ENCODE data around the gene WFDC13.
"Not testable (repeated sequence)": the region's sequence is repeated elsewhere in the genome, so short reads cannot be mapped to it uniquely, and the experiment has no call there.

WFDC13 gene, protein sequence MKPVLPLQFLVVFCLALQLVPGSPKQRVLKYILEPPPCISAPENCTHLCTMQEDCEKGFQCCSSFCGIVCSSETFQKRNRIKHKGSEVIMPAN

DNA sequence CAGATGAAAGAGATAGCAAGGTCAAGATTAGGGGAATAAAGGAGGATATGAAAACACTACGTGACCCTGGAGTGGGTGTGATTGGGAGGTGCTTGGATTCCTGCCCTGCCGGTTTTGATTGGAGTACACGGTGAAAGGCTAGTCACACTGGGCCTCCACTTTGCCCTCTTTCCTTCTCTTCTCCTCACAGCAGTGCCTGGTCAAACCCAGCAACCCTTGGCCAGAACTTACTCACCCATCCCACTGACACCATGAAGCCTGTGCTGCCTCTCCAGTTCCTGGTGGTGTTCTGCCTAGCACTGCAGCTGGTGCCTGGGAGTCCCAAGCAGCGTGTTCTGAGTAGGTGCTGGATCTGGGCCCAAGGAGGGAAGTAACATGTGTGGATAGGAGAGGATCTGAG lies at the start of gene WFDC13:
Gene WFDC13 (plus strand): TSS at position 166 of the 400 bp plus-strand sequence. CDS start 86 bp downstream, at position 252.
- H3K36me3 ChIP-seq (ENCODE audit: control insufficient read depth in 1 of 2, insufficient read depth in 2 of 2, low read length in 2 of 2): no peaks in the 10 kb centered on the region
- no peak within 1 kb of the TSS for H3K4me3 ChIP-seq (ENCODE audit: low read depth in 1 of 2, low read length in 2 of 2)
- H3K9me3 ChIP-seq (ENCODE audit: control insufficient read depth in 1 of 2, low read length in 2 of 2): no peaks in the 10 kb centered on the region
- H3K27me3 ChIP-seq (ENCODE audit: low read depth, low read length): no peaks in the 10 kb centered on the region
- H3K27ac ChIP-seq (ENCODE audit: low read length): no peak within 1 kb of the TSS
- no peaks in the 10 kb centered on the region for H3K4me1 ChIP-seq (ENCODE audit: control insufficient read depth in 1 of 2, insufficient read depth in 2 of 2, low read length in 2 of 2)

DNA sequence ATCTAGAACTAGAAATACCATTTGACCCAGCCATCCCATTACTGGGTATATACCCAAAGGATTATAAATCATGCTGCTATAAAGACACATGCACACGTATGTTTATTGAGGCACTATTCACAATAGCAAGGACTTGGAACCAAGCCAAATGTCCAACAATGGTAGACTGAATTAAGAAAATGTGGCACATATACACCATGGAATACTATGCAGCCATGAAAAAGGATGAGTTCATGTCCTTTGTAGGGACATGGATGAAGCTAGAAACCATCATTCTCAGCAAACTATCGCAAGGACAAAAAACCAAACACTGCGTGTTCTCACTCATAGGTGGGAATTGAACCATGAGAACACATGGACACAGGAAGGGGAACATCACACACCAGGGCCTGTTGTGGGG lies 44.8 kb upstream of the WFDC13 start:
- H3K27me3 ChIP-seq (ENCODE audit: low read depth, low read length): not testable (repeated sequence)

DNA sequence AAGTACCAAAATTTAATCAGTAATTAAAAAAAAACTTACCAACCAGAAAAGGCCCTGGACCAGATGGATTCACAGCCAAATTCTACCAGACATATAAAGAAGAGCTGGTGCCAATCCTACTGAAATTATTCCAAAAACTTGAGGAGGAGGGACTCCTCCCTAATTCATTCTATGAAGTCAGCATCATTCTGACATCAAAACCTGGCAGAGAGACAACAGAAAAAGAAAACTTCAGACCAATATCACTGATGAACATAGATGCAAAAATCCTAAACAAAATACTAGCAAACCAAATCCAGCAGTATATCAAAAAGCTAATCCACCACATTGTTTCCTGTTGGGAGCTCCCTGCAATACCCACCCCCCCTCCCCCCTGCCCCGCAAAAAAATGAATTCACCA lies 31.7 kb upstream of the WFDC13 start, which contains the start of gene WFDC11:
Gene WFDC11 (minus strand): TSS at position 101 of the 400 bp plus-strand sequence. CDS start 19,639 bp downstream, outside the sequence.
- no peak within 1 kb of the TSS for H3K4me3 ChIP-seq (ENCODE audit: low read depth in 1 of 2, low read length in 2 of 2)
- H3K9me3 ChIP-seq (ENCODE audit: control insufficient read depth in 1 of 2, low read length in 2 of 2): no peaks in the 10 kb centered on the region
- no peaks in the 10 kb centered on the region for H3K4me1 ChIP-seq (ENCODE audit: control insufficient read depth in 1 of 2, insufficient read depth in 2 of 2, low read length in 2 of 2)
- no peaks in the 10 kb centered on the region for H3K27me3 ChIP-seq (ENCODE audit: low read depth, low read length)
- no peak within 1 kb of the TSS for H3K27ac ChIP-seq (ENCODE audit: low read length)
- no peaks in the 10 kb centered on the region for H3K36me3 ChIP-seq (ENCODE audit: control insufficient read depth in 1 of 2, insufficient read depth in 2 of 2, low read length in 2 of 2)

More for the DNA sequence above, 44.8 kb upstream of the WFDC13 start:
- not testable (repeated sequence) for H3K9me3 ChIP-seq (ENCODE audit: control insufficient read depth in 1 of 2, low read length in 2 of 2); H3K27ac ChIP-seq (ENCODE audit: low read length); H3K36me3 ChIP-seq (ENCODE audit: control insufficient read depth in 1 of 2, insufficient read depth in 2 of 2, low read length in 2 of 2); H3K4me1 ChIP-seq (ENCODE audit: control insufficient read depth in 1 of 2, insufficient read depth in 2 of 2, low read length in 2 of 2); H3K4me3 ChIP-seq (ENCODE audit: low read depth in 1 of 2, low read length in 2 of 2)

DNA sequence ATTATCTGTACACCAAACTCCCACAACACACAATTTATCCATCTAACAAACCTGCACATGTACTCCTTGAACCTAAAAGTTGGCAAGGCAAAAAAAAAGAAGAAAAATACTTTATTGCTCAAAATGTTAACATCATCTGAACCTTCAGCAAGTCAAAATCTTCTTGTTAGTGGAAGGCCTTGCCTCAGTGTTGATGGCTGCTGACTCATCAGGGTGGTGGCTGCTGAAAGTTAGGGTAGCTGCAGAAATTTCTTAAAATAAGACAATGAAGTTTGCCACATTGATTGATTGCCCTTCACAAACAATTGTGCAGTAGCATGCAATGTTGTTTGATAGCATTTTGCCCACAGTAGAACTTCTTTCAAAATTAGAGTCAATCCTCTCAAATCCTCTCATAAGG lies 29.1 kb upstream of the WFDC13 start:
- Histone ChIP-seq H3K27ac (ENCODE audit: low read length) (no peak overlapping the region), H3K36me3 (ENCODE audit: control insufficient read depth in 1 of 2, insufficient read depth in 2 of 2, low read length in 2 of 2) (no peaks in the 10 kb centered on the region), H3K9me3 (ENCODE audit: control insufficient read depth in 1 of 2, low read length in 2 of 2) (peaks cover 0 to 11% of the 10 kb centered on the region in 2 donors), H3K4me1 (ENCODE audit: control insufficient read depth in 1 of 2, insufficient read depth in 2 of 2, low read length in 2 of 2) (no peaks in the 10 kb centered on the region), H3K27me3 (ENCODE audit: low read depth, low read length) (no peaks in the 10 kb centered on the region), H3K4me3 (ENCODE audit: low read depth in 1 of 2, low read length in 2 of 2) (no peak overlapping the region)

DNA sequence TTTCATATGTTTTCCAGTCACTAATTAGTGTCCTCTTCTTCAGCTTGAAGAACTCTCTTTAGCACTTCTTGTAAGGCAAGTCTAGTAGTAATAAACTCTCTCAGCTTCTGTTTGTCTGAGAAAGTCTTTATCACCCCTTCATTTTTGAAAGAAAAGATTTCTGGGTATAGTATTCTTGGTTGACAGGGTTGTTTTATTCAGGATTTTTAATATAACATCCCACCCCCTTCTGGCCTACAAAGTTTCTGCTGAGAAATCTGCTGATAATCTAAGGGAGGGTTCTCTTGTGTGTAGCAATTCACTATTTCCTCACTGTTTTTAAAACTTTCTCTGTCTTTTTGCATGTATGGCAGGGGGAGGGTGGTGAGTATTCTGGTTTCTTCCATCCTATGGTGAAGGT lies 22.2 kb upstream of the WFDC13 start:
- Histone ChIP-seq H3K4me3 (ENCODE audit: low read depth in 1 of 2, low read length in 2 of 2) (no peak overlapping the region), H3K36me3 (ENCODE audit: control insufficient read depth in 1 of 2, insufficient read depth in 2 of 2, low read length in 2 of 2) (no peaks in the 10 kb centered on the region), H3K4me1 (ENCODE audit: control insufficient read depth in 1 of 2, insufficient read depth in 2 of 2, low read length in 2 of 2) (no peaks in the 10 kb centered on the region), H3K9me3 (ENCODE audit: control insufficient read depth in 1 of 2, low read length in 2 of 2) (peaks cover 21 to 35% of the 10 kb centered on the region in 2 donors), H3K27ac (ENCODE audit: low read length) (no peak overlapping the region), H3K27me3 (ENCODE audit: low read depth, low read length) (no peaks in the 10 kb centered on the region)

DNA sequence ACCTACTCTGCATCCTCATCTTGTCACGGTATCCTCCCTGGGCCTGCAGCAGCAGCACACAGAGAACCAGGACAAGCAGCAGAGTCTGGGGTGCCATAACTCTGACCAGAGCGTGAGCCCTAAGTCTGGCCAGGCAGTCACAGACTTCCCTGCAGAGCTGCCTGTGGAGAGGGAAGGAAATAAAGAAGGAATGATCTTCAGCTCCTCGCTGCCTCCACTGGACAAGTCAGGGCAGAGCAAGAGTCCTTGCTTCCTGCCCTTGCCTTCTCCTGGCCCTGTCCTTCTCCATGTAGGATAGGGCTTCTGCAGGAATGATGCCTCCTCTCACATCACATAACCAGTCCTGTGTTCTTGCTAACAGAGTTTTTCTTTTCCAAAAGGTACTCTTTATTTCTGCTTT lies 15.9 kb upstream of the WFDC13 start:
- H3K27me3 ChIP-seq (ENCODE audit: low read depth, low read length): no peaks in the 10 kb centered on the region
- no peaks in the 10 kb centered on the region for H3K4me1 ChIP-seq (ENCODE audit: control insufficient read depth in 1 of 2, insufficient read depth in 2 of 2, low read length in 2 of 2)
- no peak overlapping the region for H3K27ac ChIP-seq (ENCODE audit: low read length)
- no peak overlapping the region for H3K4me3 ChIP-seq (ENCODE audit: low read depth in 1 of 2, low read length in 2 of 2)
- no peaks in the 10 kb centered on the region for H3K36me3 ChIP-seq (ENCODE audit: control insufficient read depth in 1 of 2, insufficient read depth in 2 of 2, low read length in 2 of 2)
- no peaks in the 10 kb centered on the region for H3K9me3 ChIP-seq (ENCODE audit: control insufficient read depth in 1 of 2, low read length in 2 of 2)

DNA sequence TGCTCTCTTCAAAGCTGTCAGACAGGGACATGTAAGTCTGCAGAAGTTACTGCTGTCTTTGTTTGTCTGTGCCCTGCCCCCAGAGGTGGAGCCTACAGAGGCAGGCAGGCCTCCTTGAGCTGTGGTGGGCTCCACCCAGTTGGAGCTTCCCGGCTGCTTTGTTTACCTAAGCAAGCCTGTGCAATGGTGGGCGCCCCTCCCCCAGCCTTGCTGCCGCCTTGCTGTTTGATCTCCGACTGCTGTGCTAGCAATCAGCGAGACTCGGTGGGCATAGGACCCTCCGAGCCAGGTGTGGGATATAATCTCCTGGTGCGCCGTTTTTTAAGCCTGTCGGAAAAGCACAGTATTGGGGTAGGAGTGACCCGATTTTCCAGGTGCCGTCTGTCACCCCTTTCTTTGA lies 8.5 kb upstream of the WFDC13 start:
- not testable (repeated sequence) for H3K27me3 ChIP-seq (ENCODE audit: low read depth, low read length); H3K9me3 ChIP-seq (ENCODE audit: control insufficient read depth in 1 of 2, low read length in 2 of 2); H3K4me1 ChIP-seq (ENCODE audit: control insufficient read depth in 1 of 2, insufficient read depth in 2 of 2, low read length in 2 of 2); H3K4me3 ChIP-seq (ENCODE audit: low read depth in 1 of 2, low read length in 2 of 2); H3K36me3 ChIP-seq (ENCODE audit: control insufficient read depth in 1 of 2, insufficient read depth in 2 of 2, low read length in 2 of 2); H3K27ac ChIP-seq (ENCODE audit: low read length)

DNA sequence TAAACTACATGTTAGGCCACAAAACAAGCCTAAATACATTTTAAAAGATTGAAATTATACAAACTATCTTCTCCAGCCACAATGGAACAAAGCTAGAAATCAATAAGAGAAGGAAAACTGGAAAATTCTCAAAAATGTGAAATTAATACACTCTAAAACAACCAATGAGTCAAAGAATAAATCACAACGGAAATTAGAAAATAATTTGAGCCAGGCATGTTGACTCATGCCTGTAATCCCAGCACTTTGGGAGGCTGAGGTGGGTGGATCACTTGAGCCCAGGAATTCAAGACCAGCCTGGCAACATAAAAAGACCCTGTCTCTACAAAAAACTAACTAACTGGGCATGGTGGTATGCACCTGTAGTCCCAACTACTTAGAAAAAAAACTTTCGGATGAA lies 6.3 kb upstream of the WFDC13 start:
- no peak overlapping the region for H3K4me3 ChIP-seq (ENCODE audit: low read depth in 1 of 2, low read length in 2 of 2)
- H3K9me3 ChIP-seq (ENCODE audit: control insufficient read depth in 1 of 2, low read length in 2 of 2): no peaks in the 10 kb centered on the region
- no peak overlapping the region for H3K27ac ChIP-seq (ENCODE audit: low read length)
- H3K4me1 ChIP-seq (ENCODE audit: control insufficient read depth in 1 of 2, insufficient read depth in 2 of 2, low read length in 2 of 2): no peaks in the 10 kb centered on the region
- H3K36me3 ChIP-seq (ENCODE audit: control insufficient read depth in 1 of 2, insufficient read depth in 2 of 2, low read length in 2 of 2): no peaks in the 10 kb centered on the region
- no peaks in the 10 kb centered on the region for H3K27me3 ChIP-seq (ENCODE audit: low read depth, low read length)

DNA sequence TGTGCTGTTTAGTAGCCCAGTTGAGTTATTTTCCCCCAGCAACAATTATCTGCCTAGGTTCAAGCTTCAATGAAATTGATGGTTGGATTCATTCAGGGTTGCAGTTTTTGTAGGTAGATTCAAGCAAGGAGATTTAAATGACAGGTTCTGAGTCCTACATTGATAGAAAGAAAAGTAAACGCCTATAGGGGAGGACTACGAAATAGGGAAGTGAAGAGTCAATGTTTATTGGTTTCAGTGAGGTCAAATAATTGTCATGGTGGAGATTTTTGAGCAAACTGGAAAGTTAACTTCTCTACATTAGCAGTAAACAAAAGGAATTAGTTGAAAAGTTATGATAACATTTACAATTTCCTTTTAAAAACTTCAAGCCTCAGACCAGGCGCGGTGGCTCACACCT lies 734 bp upstream of the WFDC13 start:
- no peaks in the 10 kb centered on the region for H3K4me1 ChIP-seq (ENCODE audit: control insufficient read depth in 1 of 2, insufficient read depth in 2 of 2, low read length in 2 of 2)
- no peaks in the 10 kb centered on the region for H3K27me3 ChIP-seq (ENCODE audit: low read depth, low read length)
- H3K4me3 ChIP-seq (ENCODE audit: low read depth in 1 of 2, low read length in 2 of 2): no peak overlapping the region
- no peaks in the 10 kb centered on the region for H3K36me3 ChIP-seq (ENCODE audit: control insufficient read depth in 1 of 2, insufficient read depth in 2 of 2, low read length in 2 of 2)
- no peak overlapping the region for H3K27ac ChIP-seq (ENCODE audit: low read length)
- H3K9me3 ChIP-seq (ENCODE audit: control insufficient read depth in 1 of 2, low read length in 2 of 2): no peaks in the 10 kb centered on the region

DNA sequence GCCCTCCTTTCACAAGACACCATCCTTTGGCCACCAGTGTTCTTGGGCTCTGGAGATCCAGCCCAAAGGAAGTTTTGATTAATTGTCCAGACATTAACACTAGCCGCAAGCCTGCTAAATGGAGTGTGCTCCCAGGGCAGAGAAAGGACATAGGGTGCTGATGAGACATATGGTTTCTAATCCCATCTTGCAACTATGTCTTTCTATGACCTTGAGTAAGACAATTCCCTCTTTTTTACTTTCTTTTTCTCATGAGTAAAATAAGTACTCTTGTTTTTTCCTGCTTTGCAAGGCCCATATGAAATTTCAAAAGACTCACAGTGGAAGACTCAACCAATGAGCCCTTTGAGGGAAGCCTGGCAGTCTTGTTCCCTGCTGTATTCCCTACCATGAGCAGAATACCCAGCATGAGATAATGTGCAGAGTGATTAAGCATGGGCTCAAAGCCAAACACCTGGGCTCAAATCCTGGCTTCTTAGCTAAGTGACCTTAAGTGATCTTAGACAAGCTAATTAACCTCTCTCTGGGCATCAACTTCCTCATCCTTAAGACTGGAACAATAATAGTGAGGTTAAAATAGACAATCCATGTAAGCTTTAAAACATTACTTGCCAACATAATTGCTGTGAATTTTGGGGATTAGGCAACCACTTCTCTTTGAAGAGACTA lies 3.3 kb downstream of the WFDC13 start, which contains the start of gene WFDC10B:
Gene WFDC10B (minus strand): TSS at position 51 of the 669 bp plus-strand sequence. CDS start 19,027 bp downstream, outside the sequence.
- H3K9me3 ChIP-seq (ENCODE audit: control insufficient read depth in 1 of 2, low read length in 2 of 2): no peaks in the 10 kb centered on the region
- no peaks in the 10 kb centered on the region for H3K4me1 ChIP-seq (ENCODE audit: control insufficient read depth in 1 of 2, insufficient read depth in 2 of 2, low read length in 2 of 2)
- no peak within 1 kb of the TSS for H3K27ac ChIP-seq (ENCODE audit: low read length)
- no peaks in the 10 kb centered on the region for H3K27me3 ChIP-seq (ENCODE audit: low read depth, low read length)
- no peak within 1 kb of the TSS for H3K4me3 ChIP-seq (ENCODE audit: low read depth in 1 of 2, low read length in 2 of 2)
- no peaks in the 10 kb centered on the region for H3K36me3 ChIP-seq (ENCODE audit: control insufficient read depth in 1 of 2, insufficient read depth in 2 of 2, low read length in 2 of 2)

DNA sequence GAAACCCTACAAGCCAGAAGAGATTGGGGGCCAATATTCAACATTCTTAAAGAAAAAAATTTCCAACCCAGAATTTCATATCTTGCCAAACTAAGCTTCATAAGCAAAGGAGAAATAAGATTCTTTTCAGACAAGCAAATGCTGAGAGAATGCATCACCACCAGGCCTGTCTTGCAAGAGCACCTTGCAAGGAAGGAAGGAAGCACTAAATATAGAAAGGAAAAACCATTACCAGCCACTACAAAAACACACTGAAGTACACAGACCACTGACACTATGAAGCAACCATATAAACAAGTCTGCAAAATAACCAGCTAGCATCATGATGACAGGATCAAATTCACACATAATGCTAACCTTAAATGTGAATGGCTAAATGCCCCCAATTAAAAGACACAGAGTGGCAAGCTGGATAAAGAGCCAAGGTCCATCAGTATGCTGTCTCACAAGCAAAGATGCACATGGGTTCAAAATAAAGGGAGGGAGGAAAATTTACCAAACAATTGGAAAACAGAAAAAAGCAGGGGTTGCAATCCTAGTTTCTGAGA lies 14.4 kb downstream of the WFDC13 start:
- not testable (repeated sequence) for H3K4me3 ChIP-seq (ENCODE audit: low read depth in 1 of 2, low read length in 2 of 2); H3K9me3 ChIP-seq (ENCODE audit: control insufficient read depth in 1 of 2, low read length in 2 of 2); H3K27me3 ChIP-seq (ENCODE audit: low read depth, low read length); H3K27ac ChIP-seq (ENCODE audit: low read length); H3K4me1 ChIP-seq (ENCODE audit: control insufficient read depth in 1 of 2, insufficient read depth in 2 of 2, low read length in 2 of 2); H3K36me3 ChIP-seq (ENCODE audit: control insufficient read depth in 1 of 2, insufficient read depth in 2 of 2, low read length in 2 of 2)

DNA sequence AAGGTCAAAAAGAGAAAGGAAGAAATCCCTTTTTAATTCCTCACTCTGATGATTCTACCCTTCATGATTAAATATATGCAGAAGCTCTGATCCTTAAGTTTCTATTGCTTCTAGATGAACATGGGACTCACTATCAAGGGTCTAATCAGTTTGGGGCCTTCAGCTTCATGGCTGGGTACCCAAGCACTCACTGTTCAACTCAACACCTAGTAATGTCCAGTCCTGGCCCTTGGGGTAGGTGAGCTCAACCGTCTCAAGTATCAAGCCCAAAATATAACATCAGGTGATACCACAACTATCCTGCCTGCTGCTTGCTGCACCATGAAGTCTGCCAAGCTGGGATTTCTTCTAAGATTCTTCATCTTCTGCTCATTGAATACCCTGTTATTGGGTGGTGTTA lies 20.2 kb downstream of the WFDC13 start, which contains the start of gene SPINT4:
Gene SPINT4 (plus strand): TSS at position 301 of the 400 bp plus-strand sequence. CDS start 21 bp downstream, at position 322.
- Histone ChIP-seq H3K36me3 (ENCODE audit: control insufficient read depth in 1 of 2, insufficient read depth in 2 of 2, low read length in 2 of 2) (no peaks in the 10 kb centered on the region), H3K9me3 (ENCODE audit: control insufficient read depth in 1 of 2, low read length in 2 of 2) (no peaks in the 10 kb centered on the region), H3K27me3 (ENCODE audit: low read depth, low read length) (no peaks in the 10 kb centered on the region), H3K27ac (ENCODE audit: low read length) (no peak within 1 kb of the TSS), H3K4me1 (ENCODE audit: control insufficient read depth in 1 of 2, insufficient read depth in 2 of 2, low read length in 2 of 2) (no peaks in the 10 kb centered on the region), H3K4me3 (ENCODE audit: low read depth in 1 of 2, low read length in 2 of 2) (no peak within 1 kb of the TSS)

Measured in muscle layer of duodenum (tissue), 2 donors.